Upper lobe of left lung (tissue), 6 donors: ENCODE measurements around the gene UBN1. TPM values are rescaled to one million over a fixed set of nuclear protein-coding genes. Genes with fewer than 3 reads are reported as not detected.
A peak's percentile ranks its signal among the peaks of the same experiment; 100 is the strongest.

Experiments used
- ATAC-seq, 2 donors: fragments of 200-7000 bp; cut with Tn5 transposase; one replicate each; pipeline ENCODE4 v1.9.1; 2022; ENCODE audit warnings: mild to moderate bottlenecking in 2 of 2, moderate library complexity in 2 of 2; ENCODE audit not compliant: low FRiP score in 2 of 2
- DNase-seq, 2 donors: peaks; one replicate each; pipeline ENCODE4 v3.0.0-alpha.2; 2019 to 2020
- H3K27ac ChIP-seq, 4 donors: fragments of 200-600 bp; sonication (generic); one replicate each; pipeline ENCODE4 v1.5.1; 2016 to 2019
- H3K27me3 ChIP-seq, 4 donors: fragments of 200-600 bp; sonication (generic); one replicate each; pipeline ENCODE4 v1.5.1; 2017 to 2019
- H3K36me3 ChIP-seq, 4 donors: fragments of 200-600 bp; sonication (generic); one replicate each; pipeline ENCODE4 v1.5.1; 2016 to 2019
- H3K4me1 ChIP-seq, 4 donors: fragments of 200-600 bp; sonication (generic); one replicate each; pipeline ENCODE4 v1.5.1; 2018 to 2019
- H3K4me3 ChIP-seq, 4 donors: fragments of 200-600 bp; sonication (generic); one replicate each; pipeline ENCODE4 v1.5.1; 2017 to 2019; ENCODE audit warnings: mild to moderate bottlenecking in 2 of 4, moderate library complexity in 1 of 4
- H3K9me3 ChIP-seq, 4 donors: fragments of 200-600 bp; sonication (generic); one replicate each; pipeline ENCODE4 v1.5.1; 2018 to 2019
- EP300 ChIP-seq, 4 donors: sonication (generic); formaldehyde crosslinking; IDR thresholded peaks; one replicate each; pipeline ENCODE4 v1.5.1; 2017; ENCODE audit warnings: antibody characterized with exemption in 4 of 4, control low read depth in 2 of 4
- POLR2A ChIP-seq, 4 donors: fragments of 450-650 bp; IDR thresholded peaks; one replicate each; pipeline ENCODE4 v1.5.1; 2016 to 2017; ENCODE audit warnings: antibody characterized with exemption in 4 of 4, mild to moderate bottlenecking in 2 of 4
- POLR2AphosphoS5 ChIP-seq, 2 donors: sonication (generic); formaldehyde crosslinking; IDR thresholded peaks; one replicate each; pipeline ENCODE4 v1.5.1; 2017; ENCODE audit warnings: antibody characterized with exemption in 2 of 2
- WGBS, 2 donors: methylation state at CpG; one replicate each; pipeline ENCODE4 v1.1.5; 2017 to 2018; 5-methylcytosine and 5-hydroxymethylcytosine counted together
- total RNA-seq, 6 donors: library from RNA; depleted of rRNA in 4 of 6; stranded (reverse); fragments of >200 nt in 4 of 6; gene quantifications; one replicate each; pipeline versions ENCODE4 v1.1.0 to v1.2.1, GENCODE V29; 2016 to 2021
- TF ChIP-seq, protein P1 (sequence below), 6 experiments: fragments of 450-650 bp in 4 of 6; fragments of 200-600 bp in 2 of 6; sonication (generic) in 2 of 6; IDR thresholded peaks; one replicate each; pipeline ENCODE4 v1.5.1; 2016 to 2019; ENCODE audit warnings: antibody characterized with exemption in 6 of 6
- donor health status: DM: no; HTN: no; CAD: no; lungs with moderate emphysema.
- donor health status: DM: no; HTN: yes; CAD: no; lungs with severe emphysema.

The UBN1 gene
- total RNA-seq, 6 donors from 2014 or later, result 35.7 to 49.2 (median 38.8) TPM

DNA sequence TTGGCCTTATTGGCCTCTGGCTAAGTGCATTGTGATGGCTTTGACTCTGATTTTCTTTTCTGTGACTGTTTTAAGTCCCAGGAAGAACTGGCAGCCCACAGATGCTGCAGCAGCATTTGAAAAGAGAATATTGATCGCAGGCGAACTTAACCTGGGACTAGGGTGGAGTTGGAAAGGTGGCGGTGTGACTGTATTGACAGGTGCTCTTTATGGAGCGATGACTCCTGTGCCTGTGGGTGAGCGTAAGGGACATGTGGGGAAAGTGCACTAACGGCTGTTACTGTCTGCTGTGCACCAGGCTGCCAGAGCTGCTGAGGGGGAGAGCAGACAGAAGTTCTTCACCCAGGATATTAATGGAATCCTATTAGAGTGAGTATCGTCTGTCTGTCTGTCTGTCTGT is 21.3 kb downstream of the UBN1 start:
- Histone ChIP-seq H3K27ac (no peak overlapping the region), H3K9me3 (no peaks in the 10 kb centered on the region), H3K36me3 (peaks cover 0 to 62% (median 47%) of the 10 kb centered on the region in 4 donors), H3K4me3 (no peak overlapping the region), H3K27me3 (no peaks in the 10 kb centered on the region), H3K4me1 (peaks cover 2 to 42% (median 25%) of the 10 kb centered on the region in 4 donors)
- 92 to 97% methylated on average over 7 of the region's 7 CpGs for WGBS, 2 donors
- DNase-seq (no peak), ATAC-seq (no peak)
- TF ChIP-seq POLR2AphosphoS5 (IDR thresholded peaks at IDR 0.05) (no peak), EP300 (IDR thresholded peaks at IDR 0.05) (no peak)

DNA sequence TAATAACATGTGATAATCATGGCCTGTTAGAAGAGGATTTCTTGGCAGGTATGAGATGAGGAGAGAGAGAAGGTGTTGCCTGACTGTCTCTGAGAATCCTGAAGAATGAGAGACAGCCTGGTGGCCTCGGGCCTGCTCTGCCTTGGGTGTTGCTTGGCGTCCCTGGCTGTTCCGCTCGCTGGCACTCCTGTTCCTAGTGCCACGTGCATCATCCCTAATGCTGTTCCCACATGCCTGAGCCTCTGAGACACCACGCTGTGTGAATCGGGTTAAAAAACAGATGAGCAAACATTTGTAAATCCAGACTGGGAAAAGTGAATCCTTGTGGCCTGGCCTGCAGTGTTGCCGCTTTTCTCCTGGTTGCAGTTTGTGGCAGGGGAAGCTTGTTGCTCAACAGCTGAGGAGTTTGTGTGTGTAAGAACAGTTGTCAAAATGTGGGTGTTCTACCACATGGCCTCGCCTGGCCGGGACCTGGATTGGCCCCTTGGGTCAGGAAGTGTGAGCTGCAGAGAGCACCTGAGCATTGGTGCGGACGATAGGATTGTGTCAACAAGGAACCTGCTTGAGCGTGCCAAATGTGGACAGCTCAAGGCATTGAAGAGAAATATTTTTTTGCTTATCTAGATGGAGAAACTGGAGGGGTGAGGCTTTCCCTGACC is 22.0 kb downstream of the UBN1 start:
- 66 to 83% methylated on average over 13 of the region's 13 CpGs for WGBS, 2 donors
- Histone ChIP-seq H3K36me3 (peaks cover 3 to 65% (median 54%) of the 10 kb centered on the region in 4 donors), H3K4me3 (no peak overlapping the region), H3K27ac (peak overlapping the region in 2 of 4 donors; percentile 7 to 56), H3K9me3 (no peaks in the 10 kb centered on the region), H3K27me3 (no peaks in the 10 kb centered on the region), H3K4me1 (peaks cover 1 to 36% (median 23%) of the 10 kb centered on the region in 4 donors)
- TF ChIP-seq EP300 (IDR thresholded peaks at IDR 0.05), result no peak
- TF ChIP-seq, protein P1, sequence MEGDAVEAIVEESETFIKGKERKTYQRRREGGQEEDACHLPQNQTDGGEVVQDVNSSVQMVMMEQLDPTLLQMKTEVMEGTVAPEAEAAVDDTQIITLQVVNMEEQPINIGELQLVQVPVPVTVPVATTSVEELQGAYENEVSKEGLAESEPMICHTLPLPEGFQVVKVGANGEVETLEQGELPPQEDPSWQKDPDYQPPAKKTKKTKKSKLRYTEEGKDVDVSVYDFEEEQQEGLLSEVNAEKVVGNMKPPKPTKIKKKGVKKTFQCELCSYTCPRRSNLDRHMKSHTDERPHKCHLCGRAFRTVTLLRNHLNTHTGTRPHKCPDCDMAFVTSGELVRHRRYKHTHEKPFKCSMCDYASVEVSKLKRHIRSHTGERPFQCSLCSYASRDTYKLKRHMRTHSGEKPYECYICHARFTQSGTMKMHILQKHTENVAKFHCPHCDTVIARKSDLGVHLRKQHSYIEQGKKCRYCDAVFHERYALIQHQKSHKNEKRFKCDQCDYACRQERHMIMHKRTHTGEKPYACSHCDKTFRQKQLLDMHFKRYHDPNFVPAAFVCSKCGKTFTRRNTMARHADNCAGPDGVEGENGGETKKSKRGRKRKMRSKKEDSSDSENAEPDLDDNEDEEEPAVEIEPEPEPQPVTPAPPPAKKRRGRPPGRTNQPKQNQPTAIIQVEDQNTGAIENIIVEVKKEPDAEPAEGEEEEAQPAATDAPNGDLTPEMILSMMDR (IDR thresholded peaks at IDR 0.05), result no peak
- no peak for TF ChIP-seq POLR2AphosphoS5 (IDR thresholded peaks at IDR 0.05)
- TF ChIP-seq POLR2A (IDR thresholded peaks at IDR 0.05), result no peak
- ATAC-seq, result peak; percentile 35 to 60
- DNase-seq, result peak in 1 of 2 donors; percentile 65

DNA sequence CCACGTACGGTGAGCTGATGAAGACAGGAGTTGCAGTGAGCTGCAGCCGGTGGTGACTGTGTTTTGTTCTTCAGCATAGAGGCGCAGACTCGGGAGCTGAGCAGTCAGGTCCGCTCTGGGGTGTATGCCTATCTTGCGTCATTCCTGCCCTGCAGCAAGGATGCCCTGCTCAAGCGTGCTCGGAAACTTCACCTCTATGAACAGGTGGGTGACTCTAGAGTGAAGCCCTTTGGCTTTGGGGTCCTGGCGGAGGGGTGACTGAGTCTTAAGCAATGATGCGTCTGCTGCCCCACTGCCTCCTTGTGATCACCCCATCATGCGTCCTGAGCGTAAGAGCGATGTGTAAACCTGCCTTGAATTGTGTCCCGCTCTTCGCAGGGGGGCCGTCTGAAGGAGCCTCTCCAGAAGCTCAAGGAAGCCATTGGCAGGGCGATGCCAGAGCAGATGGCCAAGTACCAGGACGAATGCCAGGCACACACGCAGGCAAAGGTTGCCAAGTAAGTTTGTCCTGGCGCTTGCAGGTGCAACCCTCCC is 22.9 kb downstream of the UBN1 start:
- TF ChIP-seq, protein P1 (IDR thresholded peaks at IDR 0.05), result no peak
- no peak for TF ChIP-seq POLR2A (IDR thresholded peaks at IDR 0.05)
- Histone ChIP-seq H3K36me3 (peaks cover 11 to 72% (median 61%) of the 10 kb centered on the region in 4 donors), H3K4me3 (no peak overlapping the region), H3K27me3 (no peaks in the 10 kb centered on the region), H3K9me3 (no peaks in the 10 kb centered on the region), H3K4me1 (peaks cover 0 to 27% (median 21%) of the 10 kb centered on the region in 4 donors), H3K27ac (peak overlapping the region in 1 of 4 donors; percentile 56)
- peak in 1 of 2 donors; percentile 71 for DNase-seq
- WGBS, 2 donors, result 77 to 79% methylated on average over 15 to 21 of the region's 21 CpGs
- peak; percentile 30 to 72 for ATAC-seq

DNA sequence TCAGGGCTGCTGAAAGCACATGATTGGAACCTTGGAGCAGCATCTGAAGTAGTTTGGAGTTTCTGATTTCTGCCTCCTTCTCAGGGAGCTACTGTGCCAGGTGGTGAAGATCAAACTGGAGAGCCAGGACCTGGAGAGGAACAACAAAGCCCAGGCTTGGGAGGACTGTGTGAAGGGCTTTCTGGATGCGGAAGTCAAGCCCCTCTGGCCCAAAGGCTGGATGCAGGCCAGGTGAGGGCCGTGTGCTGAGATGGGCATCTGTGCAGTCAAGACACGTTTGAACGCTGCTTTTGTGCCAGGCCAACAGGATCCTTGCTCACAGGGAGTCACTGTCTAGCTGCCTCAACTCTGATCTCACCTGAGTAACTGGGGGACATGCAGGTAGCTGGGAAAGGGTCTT is 23.8 kb downstream of the UBN1 start:
- no peaks in the 10 kb centered on the region for H3K9me3 ChIP-seq
- no peak for TF ChIP-seq POLR2A (IDR thresholded peaks at IDR 0.05)
- TF ChIP-seq, protein P1 (IDR thresholded peaks at IDR 0.05), result no peak
- no peak for TF ChIP-seq EP300 (IDR thresholded peaks at IDR 0.05)
- TF ChIP-seq POLR2AphosphoS5 (IDR thresholded peaks at IDR 0.05), result no peak
- DNase-seq (no peak), ATAC-seq (no peak)
- H3K36me3 ChIP-seq, result peaks cover 16 to 81% (median 68%) of the 10 kb centered on the region in 4 donors
- WGBS, 2 donors, result 83 to 100% methylated on average over 1 to 4 of the region's 4 CpGs
- peak overlapping the region in 1 of 4 donors; percentile 56 for H3K27ac ChIP-seq
- no peaks in the 10 kb centered on the region for H3K27me3 ChIP-seq
- no peak overlapping the region for H3K4me3 ChIP-seq
- H3K4me1 ChIP-seq, result peaks cover 0 to 24% (median 19%) of the 10 kb centered on the region in 4 donors

DNA sequence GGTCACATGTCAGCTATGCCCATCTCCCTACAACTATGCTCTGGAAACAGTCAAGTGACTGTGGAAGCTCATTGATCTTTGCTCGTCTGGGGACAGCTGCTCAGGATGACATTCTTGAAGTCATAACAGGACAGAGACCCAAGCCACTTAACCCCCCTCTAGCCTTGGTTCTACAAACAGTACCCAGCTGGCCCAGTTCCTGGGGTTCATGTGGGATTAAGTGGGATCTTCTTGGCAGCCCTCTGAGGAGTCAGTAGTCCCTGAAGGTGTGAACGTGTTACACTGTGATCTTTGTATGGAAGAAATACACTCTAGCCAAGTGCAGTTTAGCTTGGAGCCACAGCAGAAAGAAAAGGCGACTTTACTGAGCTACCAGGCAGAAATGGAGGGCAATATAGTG is 25.8 kb downstream of the UBN1 start:
- Histone ChIP-seq H3K4me3 (no peak overlapping the region), H3K9me3 (no peaks in the 10 kb centered on the region), H3K27ac (no peak overlapping the region), H3K36me3 (peaks cover 35 to 96% (median 86%) of the 10 kb centered on the region in 4 donors), H3K4me1 (peaks cover 0 to 24% (median 17%) of the 10 kb centered on the region in 4 donors), H3K27me3 (no peaks in the 10 kb centered on the region)
- ATAC-seq (no peak), DNase-seq (peak in 1 of 2 donors; percentile 3)
- WGBS, 2 donors, result 84 to 88% methylated on average over 3 of the region's 3 CpGs
- TF ChIP-seq EP300 (IDR thresholded peaks at IDR 0.05) (no peak), POLR2AphosphoS5 (IDR thresholded peaks at IDR 0.05) (no peak), POLR2A (IDR thresholded peaks at IDR 0.05) (no peak)
- TF ChIP-seq, protein P1 (IDR thresholded peaks at IDR 0.05), result no peak
